ENCODE data around the gene PDCD1. TPM values are rescaled to one million over a fixed set of nuclear protein-coding genes. Genes with fewer than 3 reads are reported as not detected.
"Not testable (repeated sequence)": the region's sequence is repeated elsewhere in the genome, so short reads cannot be mapped to it uniquely, and the experiment has no call there.

PDCD1 gene
- total RNA-seq, 6 donors from 2014 or later, result 0.49 to 4.2 (median 0.91) TPM; not detected in 1

GRCh38 chr2:241877989-241878970 lies 19.6 kb upstream of the PDCD1 start:
- H3K4me3 ChIP-seq, result no peak overlapping the region
- no peaks in the 10 kb centered on the region for H3K36me3 ChIP-seq
- H3K27ac ChIP-seq, result no peak overlapping the region
- no peaks in the 10 kb centered on the region for H3K27me3 ChIP-seq
- peak in 1 of 2 donors; percentile 54 for ATAC-seq (ENCODE audit: low FRiP score in 2 of 2)
- DNase-seq, result peak in 1 of 2 donors; percentile 95
- TF ChIP-seq POLR2AphosphoS5 (IDR thresholded peaks at IDR 0.05) (no peak), CTCF (IDR thresholded peaks at IDR 0.05) (peak; percentile 54 to 81 (median 56))
- whole genome bisulfite sequencing, 2 donors, result 38 to 41% methylated on average over 18 of the region's 27 CpGs
- peaks cover 10 to 28% (median 17%) of the 10 kb centered on the region in 4 donors for H3K4me1 ChIP-seq
- H3K9me3 ChIP-seq, result no peaks in the 10 kb centered on the region

GRCh38 chr2:241877197-241877685 lies 18.5 kb upstream of the PDCD1 start:
- H3K4me1 ChIP-seq, result peaks cover 5 to 23% (median 13%) of the 10 kb centered on the region in 4 donors
- no peak for ATAC-seq (ENCODE audit: low FRiP score in 2 of 2)
- peak in 1 of 2 donors; percentile 62 for DNase-seq
- H3K4me3 ChIP-seq, result no peak overlapping the region
- WGBS, 2 donors, result 66 to 74% methylated on average over 9 to 13 of the region's 16 CpGs
- no peaks in the 10 kb centered on the region for H3K36me3 ChIP-seq
- no peaks in the 10 kb centered on the region for H3K9me3 ChIP-seq
- TF ChIP-seq EP300 (IDR thresholded peaks at IDR 0.05) (no peak), CTCF (IDR thresholded peaks at IDR 0.05) (no peak), POLR2A (IDR thresholded peaks at IDR 0.05) (no peak), POLR2AphosphoS5 (IDR thresholded peaks at IDR 0.05) (no peak)
- no peak overlapping the region for H3K27ac ChIP-seq
- H3K27me3 ChIP-seq, result no peaks in the 10 kb centered on the region

GRCh38 chr2:241876528-241877196 lies 18.0 kb upstream of the PDCD1 start:
- Histone ChIP-seq H3K9me3 (no peaks in the 10 kb centered on the region), H3K27ac (no peak overlapping the region), H3K4me3 (no peak overlapping the region), H3K36me3 (no peaks in the 10 kb centered on the region), H3K4me1 (peaks cover 0 to 18% (median 7%) of the 10 kb centered on the region in 4 donors), H3K27me3 (no peaks in the 10 kb centered on the region)
- TF ChIP-seq CTCF (IDR thresholded peaks at IDR 0.05), result no peak
- TF ChIP-seq POLR2A (IDR thresholded peaks at IDR 0.05), result no peak
- no peak for TF ChIP-seq EP300 (IDR thresholded peaks at IDR 0.05)
- TF ChIP-seq POLR2AphosphoS5 (IDR thresholded peaks at IDR 0.05), result no peak
- 83% methylated on average over 15 of the region's 18 CpGs; no CpG with 5 or more reads in 1 of the 2 donors for WGBS, 2 donors
- ATAC-seq (ENCODE audit: low FRiP score in 2 of 2) (no peak), DNase-seq (peak in 1 of 2 donors; percentile 58)

GRCh38 chr2:241875754-241876527 lies 17.2 kb upstream of the PDCD1 start:
- not testable (repeated sequence) for H3K9me3 ChIP-seq

More at GRCh38 chr2:241875754-241876527, 17.2 kb upstream of the PDCD1 start:
- H3K4me3 ChIP-seq; H3K27ac ChIP-seq; H3K36me3 ChIP-seq; DNase-seq; ATAC-seq (ENCODE audit: low FRiP score in 2 of 2); H3K27me3 ChIP-seq: not testable (repeated sequence)
- 54 to 87% methylated on average over 10 to 21 of the region's 22 CpGs for WGBS, 2 donors
- TF ChIP-seq CTCF (IDR thresholded peaks at IDR 0.05), result peak in 5 of 6 experiments; percentile 8 to 34 (median 28)
- H3K4me1 ChIP-seq, result peaks cover 0 to 10% (median 4%) of the 10 kb centered on the region in 4 donors

Data from upper lobe of left lung (tissue), 6 donors.